GM21390 (cell line): ENCODE measurements around the gene ITPRIPL1.
"Not testable (repeated sequence)": the region's sequence is repeated elsewhere in the genome, so short reads cannot be mapped to it uniquely, and the experiment has no call there.

Experiments
- ATAC-seq: cut with Tn5 transposase; IDR thresholded peaks from one replicate; pipeline ENCODE4 v1.9.1; 2021; ENCODE audit not compliant: unreplicated experiment

The ITPRIPL1 gene

GRCh38 chr2:96325041-96325883 lies at the start of gene ITPRIPL1:
TSS of gene ITPRIPL1 (plus strand) at chr2:96325317. CDS start at chr2:96325840, 523 bp downstream.
- no peak for ATAC-seq

GRCh38 chr2:96276787-96277499 lies 48.2 kb upstream of the ITPRIPL1 start:
- ATAC-seq = no peak

- ATAC-seq = no peak
These were observed 37.8 kb upstream of the ITPRIPL1 start for GRCh38 chr2:96287273-96287856.

- no peak for ATAC-seq
These were observed 33.4 kb upstream of the ITPRIPL1 start for GRCh38 chr2:96291751-96292150.

GRCh38 chr2:96294271-96294670 lies 30.8 kb upstream of the ITPRIPL1 start:
- not testable (repeated sequence) for ATAC-seq

- ATAC-seq = no peak
These were observed 28.2 kb upstream of the ITPRIPL1 start for GRCh38 chr2:96296925-96297324.

- ATAC-seq = no peak
These were observed 23.3 kb upstream of the ITPRIPL1 start for GRCh38 chr2:96301865-96302264.

GRCh38 chr2:96304606-96305005 lies 20.5 kb upstream of the ITPRIPL1 start:
- ATAC-seq = no peak

GRCh38 chr2:96305091-96305978 lies 19.8 kb upstream of the ITPRIPL1 start, which contains the start of gene SNRNP200:
TSS of gene SNRNP200 (minus strand) at chr2:96305546. CDS start at chr2:96305437, 109 bp downstream.
- ATAC-seq = peak; percentile 92

GRCh38 chr2:96305979-96306308 lies 19.2 kb upstream of the ITPRIPL1 start:
- ATAC-seq = no peak

- ATAC-seq = no peak
These were observed 18.7 kb upstream of the ITPRIPL1 start for GRCh38 chr2:96306370-96306769.

GRCh38 chr2:96308248-96308647 lies 16.9 kb upstream of the ITPRIPL1 start:
- ATAC-seq = no peak

- ATAC-seq = no peak
These were observed 10.1 kb upstream of the ITPRIPL1 start for GRCh38 chr2:96315005-96315399.

- ATAC-seq = no peak
These were observed 9.6 kb upstream of the ITPRIPL1 start for GRCh38 chr2:96315400-96316071.

GRCh38 chr2:96316999-96317398 lies 8.1 kb upstream of the ITPRIPL1 start:
- no peak for ATAC-seq

- no peak for ATAC-seq
These were observed 7.5 kb upstream of the ITPRIPL1 start for GRCh38 chr2:96317584-96317997.

- no peak for ATAC-seq
These were observed 6.4 kb upstream of the ITPRIPL1 start for GRCh38 chr2:96318723-96319122.

- ATAC-seq = no peak
These were observed 5.7 kb upstream of the ITPRIPL1 start for GRCh38 chr2:96319396-96319795.

- ATAC-seq = no peak
These were observed 4.8 kb upstream of the ITPRIPL1 start for GRCh38 chr2:96320326-96320725.
